SU-DHL-6 (cell line): ENCODE results near the gene TSGA10IP.

Source experiments
- CTCF ChIP-seq: fragments of 200-600 bp; sonication (generic); IDR thresholded peaks from one replicate; pipeline ENCODE4 v1.5.1; 2017; ENCODE audit warnings: antibody characterized with exemption, mild to moderate bottlenecking, low read length, moderate library complexity; ENCODE audit not compliant: insufficient read depth, poor library complexity, severe bottlenecking
- EZH2phosphoT487 ChIP-seq: fragments of 200-600 bp; sonication (generic), shearing (Covaris generic); conservative IDR thresholded peaks from 2 replicates; pipeline ENCODE4 v1.6.1; 2018; ENCODE audit warnings: mild to moderate bottlenecking, antibody characterized with exemption, low read length, moderate library complexity, mixed read lengths

DNA sequence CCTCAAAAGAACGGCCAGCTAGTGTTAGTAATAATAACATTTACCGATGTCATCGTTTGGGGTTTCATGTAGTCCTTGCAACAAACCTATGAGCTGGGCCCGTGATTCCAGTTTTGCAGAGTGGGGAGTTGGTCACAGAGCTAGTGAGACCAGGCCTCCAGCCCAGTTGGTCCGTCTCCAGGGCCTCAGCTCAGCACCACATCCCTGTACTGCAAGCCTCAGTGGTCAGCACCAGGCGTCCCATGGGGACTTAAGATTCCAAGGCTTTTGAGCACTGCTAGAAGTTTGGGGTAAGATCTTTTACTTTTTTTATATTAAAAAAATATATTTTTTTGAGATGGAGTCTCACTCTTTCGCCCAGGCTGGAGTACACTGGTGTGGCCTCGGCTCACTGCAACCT, 1.1 kb upstream of the TSGA10IP start:
- TF ChIP-seq CTCF (no peak), EZH2phosphoT487 (no peak)
